A549 (cell line): Measurements from ENCODE around the gene SCNN1A. TPM values are rescaled to one million over a fixed set of nuclear protein-coding genes. Genes with fewer than 3 reads are reported as not detected.
A peak's percentile ranks its signal among the peaks of the same experiment; 100 is the strongest.

Experiments
- ATAC-seq, 2 experiments: fragments of 200-7000 bp in 1 of 2; fragments of >200 bp in 1 of 2; cut with Nextera tagmentation in 1 of 2; cut with Tn5 transposase in 1 of 2; 3 replicates each; pipeline versions ENCODE4 v1.8.0 to v1.9.1; 2018 to 2020; ENCODE audit warnings: mild to moderate bottlenecking in 1 of 2, moderate library complexity in 1 of 2
- CTCF ChIA-PET: fragments of 300-600 bp; sonication (Branson Sonifier 250); formaldehyde crosslinking; extraction: SDS; loops from one replicate; lab custom pipeline; 2021; ENCODE audit warnings: antibody characterized with exemption, inconsistent platforms; lab: Yijun Ruan, JAX
- POLR2A ChIA-PET: fragments of 350-600 bp; formaldehyde crosslinking; extraction: SDS; loops from one replicate; lab custom pipeline; 2021; ENCODE audit warnings: antibody characterized with exemption, inconsistent platforms; lab: Yijun Ruan, JAX
- DNase-seq, 2 experiments: peaks; one replicate each; pipeline versions ENCODE4 v3.0.0 to v3.0.0-alpha.2; 2011 to 2016; ENCODE audit warnings: low read depth in 1 of 2, low spot score in 1 of 2
- FAIRE-seq: peaks from 2 replicates; lab custom pipeline; 2011; peaks lifted over from hg19 to GRCh38; lab: Jason Lieb, UNC
- H3K27ac ChIP-seq, 2 experiments: fragments of >200 bp; sonication (Bioruptor Twin); formaldehyde crosslinking; 3 replicates each; pipeline ENCODE4 v1.5.1; 2016 to 2017
- H3K4me1 ChIP-seq: fragments of >200 bp; sonication (Bioruptor Twin); formaldehyde crosslinking; 3 replicates; pipeline ENCODE4 v1.6.1; 2016
- H3K4me2 ChIP-seq: fragments of >200 bp; sonication (Bioruptor Twin); formaldehyde crosslinking; 3 replicates; pipeline ENCODE4 v1.6.1; 2016
- H3K4me3 ChIP-seq: fragments of >200 bp; sonication (Bioruptor Twin); formaldehyde crosslinking; 3 replicates; pipeline ENCODE4 v1.5.1; 2016
- H3K9me3 ChIP-seq: fragments of >200 bp; sonication (Bioruptor Twin); formaldehyde crosslinking; 3 replicates; pipeline ENCODE4 v1.6.1; 2016
- BHLHE40 ChIP-seq: IDR thresholded peaks from 2 replicates; pipeline ENCODE4 v1.6.1; 2012; ENCODE audit warnings: low read depth, low read length, inconsistent platforms
- CBX2 ChIP-seq: fragments of 200-600 bp; sonication (generic); IDR thresholded peaks from 2 replicates; pipeline ENCODE4 v1.6.1; 2016; ENCODE audit warnings: low read depth, mild to moderate bottlenecking, borderline replicate concordance
- CBX8 ChIP-seq: fragments of 200-600 bp; sonication (generic); IDR thresholded peaks from 2 replicates; pipeline ENCODE4 v1.6.1; 2016
- CHD2 ChIP-seq: fragments of 150-350 bp; IDR thresholded peaks from 2 replicates; pipeline ENCODE4 v1.6.1; 2014; ENCODE audit warnings: low read length; ENCODE audit not compliant: partially characterized antibody
- E2F6 ChIP-seq: IDR thresholded peaks from 2 replicates; pipeline ENCODE4 v1.6.1; 2012; ENCODE audit warnings: low read depth, borderline replicate concordance
- EHF ChIP-seq: fragments of 250-450 bp; sonication (Bioruptor Pico); IDR thresholded peaks from 2 replicates; pipeline ENCODE4 v1.5.0; 2020; ENCODE audit warnings: mild to moderate bottlenecking
- HEYL ChIP-seq: fragments of 250-450 bp; sonication (Bioruptor Pico); IDR thresholded peaks from 2 replicates; pipeline ENCODE4 v1.8.0; 2021; ENCODE audit warnings: mild to moderate bottlenecking, moderate library complexity
- HOXB13 ChIP-seq: fragments of 250-450 bp; sonication (Bioruptor Pico); IDR thresholded peaks from 2 replicates; pipeline ENCODE4 v1.5.0; 2020; ENCODE audit warnings: low read depth, mild to moderate bottlenecking, moderate library complexity
- KDM1A ChIP-seq: fragments of 200-600 bp; sonication (generic); IDR thresholded peaks from 2 replicates; pipeline ENCODE4 v1.6.1; 2016; ENCODE audit warnings: low read depth, mild to moderate bottlenecking
- NFE2L2 ChIP-seq: fragments of 150-350 bp; conservative IDR thresholded peaks from 2 replicates; pipeline ENCODE4 v1.6.1; 2014; ENCODE audit warnings: low read length
- NPAS2 ChIP-seq: fragments of 250-450 bp; sonication (Bioruptor Pico); IDR thresholded peaks from 2 replicates; pipeline ENCODE4 v1.8.0; 2022; ENCODE audit warnings: mild to moderate bottlenecking, moderate library complexity, borderline replicate concordance
- PHF8 ChIP-seq: fragments of 200-600 bp; sonication (generic); IDR thresholded peaks from 2 replicates; pipeline ENCODE4 v1.6.1; 2016; ENCODE audit warnings: low read depth, mild to moderate bottlenecking, antibody characterized with exemption, moderate library complexity, borderline replicate concordance
- POLR2A ChIP-seq: IDR thresholded peaks from 2 replicates; pipeline ENCODE4 v1.6.1; 2012; ENCODE audit warnings: mild to moderate bottlenecking, low read length
- POLR2AphosphoS2 ChIP-seq: conservative IDR thresholded peaks from 2 replicates; pipeline ENCODE4 v1.6.1; 2012; ENCODE audit warnings: low read length, improper control_type of control experiment, inconsistent platforms
- RAD21 ChIP-seq, 2 experiments: fragments of >200 bp in 1 of 2; sonication (Bioruptor Twin) in 1 of 2; formaldehyde crosslinking in 1 of 2; IDR thresholded peaks in 1 of 2; conservative IDR thresholded peaks in 1 of 2; 2 replicates in 1 of 2; 3 replicates in 1 of 2; pipeline ENCODE4 v1.6.1; 2012 to 2018; ENCODE audit warnings: inconsistent platforms in 1 of 2
- ZC3H11A ChIP-seq: fragments of 450-650 bp; IDR thresholded peaks from 2 replicates; pipeline ENCODE4 v1.6.1; 2014; ENCODE audit warnings: antibody characterized with exemption, mild to moderate bottlenecking
- ZSCAN20 ChIP-seq: fragments of 250-450 bp; sonication (Bioruptor Pico); IDR thresholded peaks from 2 replicates; pipeline ENCODE4 v1.8.0; 2022; ENCODE audit warnings: mild to moderate bottlenecking, moderate library complexity
- WGBS: methylation state at CpG from one replicate; pipeline ENCODE4 v1.1.6; 2017; ENCODE audit errors: missing lambda C conversion rate; 5-methylcytosine and 5-hydroxymethylcytosine counted together
- polyA plus RNA-seq, 4 experiments: library from polyadenylated mRNA; depleted of rRNA in 3 of 4; stranded (reverse); fragments of >200 nt; fragmentation: RNase III in 1 of 4; extraction: RNeasy Plus Mini Kit Qiagen cat#74134 plus additional on column Dnase treatment in 1 of 4; gene quantifications; 2 replicates in 3 of 4; 3 replicates in 1 of 4; pipeline ENCODE4 v1.2.3, GENCODE V29; 2011 to 2017
- TF ChIP-seq, protein P1 (sequence below): IDR thresholded peaks from 2 replicates; pipeline ENCODE4 v1.6.1; 2012
- TF ChIP-seq, protein P2 (sequence below): fragments of >200 bp; sonication (Bioruptor Twin); formaldehyde crosslinking; IDR thresholded peaks from 2 replicates; pipeline ENCODE4 v1.6.1; 2016
- TF ChIP-seq, protein P3 (sequence below): fragments of 450-650 bp; IDR thresholded peaks from 2 replicates; pipeline ENCODE4 v1.6.1; 2014; ENCODE audit warnings: antibody characterized with exemption
- TF ChIP-seq, protein P4 (sequence below): fragments of >200 bp; sonication (Bioruptor Twin); formaldehyde crosslinking; IDR thresholded peaks from 3 replicates; pipeline ENCODE4 v1.6.1; 2016

SCNN1A gene
- polyA plus RNA-seq, 2 of the 4 experiments (the other 2 are of a cell fraction) = 6.0 to 7.0 TPM

DNA sequence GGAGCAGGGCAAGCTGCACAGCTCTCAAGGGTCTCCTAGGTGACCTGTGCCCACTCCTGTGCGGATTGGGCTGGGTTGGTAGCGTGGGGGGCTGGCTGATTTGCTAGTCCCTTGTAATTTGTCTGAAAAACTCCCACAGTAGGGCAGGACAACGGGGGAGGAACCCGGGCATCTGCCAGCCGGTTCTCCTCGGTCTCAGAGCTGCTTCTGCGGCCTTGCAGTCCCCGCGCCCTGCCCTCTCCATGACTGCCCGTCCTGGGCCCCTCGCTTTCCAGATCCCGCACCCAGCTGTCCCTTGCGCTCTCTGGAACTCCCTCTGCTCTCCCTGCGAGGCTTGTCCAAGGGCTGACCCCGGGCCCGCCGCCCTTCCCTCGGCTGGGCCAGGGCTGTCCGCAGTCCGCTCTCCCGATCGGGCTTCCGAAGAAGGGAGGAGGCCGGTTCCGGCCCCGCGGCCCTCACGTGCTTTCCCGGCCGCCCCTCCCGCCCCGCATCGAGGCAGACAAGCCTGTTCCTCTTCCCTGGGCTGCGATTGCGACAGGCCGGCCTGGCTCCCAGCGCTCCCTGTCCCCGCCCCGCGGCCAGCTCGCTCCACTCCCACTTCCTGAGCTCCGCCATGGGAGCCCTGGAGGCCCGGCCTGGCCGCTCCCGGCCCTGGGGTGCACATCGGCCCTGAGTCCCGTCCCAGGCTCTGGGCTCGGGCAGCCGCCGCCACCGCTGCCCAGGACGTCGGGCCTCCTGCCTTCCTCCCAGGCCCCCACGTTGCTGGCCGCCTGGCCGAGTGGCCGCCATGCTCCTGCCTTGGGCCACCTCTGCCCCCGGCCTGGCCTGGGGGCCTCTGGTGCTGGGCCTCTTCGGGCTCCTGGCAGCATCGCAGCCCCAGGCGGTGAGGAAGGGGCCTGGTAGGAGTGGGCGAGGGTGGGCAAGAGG is 8.5 kb upstream of the SCNN1A start, which contains the start of gene LTBR (continued):
- TF ChIP-seq NFE2L2 = no peak
- TF ChIP-seq, protein P1, sequence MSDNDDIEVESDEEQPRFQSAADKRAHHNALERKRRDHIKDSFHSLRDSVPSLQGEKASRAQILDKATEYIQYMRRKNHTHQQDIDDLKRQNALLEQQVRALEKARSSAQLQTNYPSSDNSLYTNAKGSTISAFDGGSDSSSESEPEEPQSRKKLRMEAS = peak; percentile 97
- no peak for TF ChIP-seq CBX8
- peak; percentile 93 for TF ChIP-seq E2F6
- TF ChIP-seq, all 56 proteins: peak for 18

GRCh38 chr12:6382982-6383381 is 7.6 kb upstream of the SCNN1A start:
- H3K4me3 ChIP-seq = peak overlapping the region; percentile 83; the same call in 2 of the 3 replicates
- H3K4me2 ChIP-seq = peak overlapping the region; percentile 98
- CTCF ChIA-PET = interaction anchor here (0.9 to 7.0 kb wide), 10 partner anchors 8 to 83 kb away, joined by 4 to 51 read pairs (median 12); partner anchors contain the start of gene SCNN1A
- DNase-seq (no peak), ATAC-seq (no peak), FAIRE-seq (no peak)
- peaks cover 43% of the 10 kb centered on the region for H3K4me1 ChIP-seq
- H3K27ac ChIP-seq = peak overlapping the region; percentile 99 to 100
- TF ChIP-seq BHLHE40 = no peak
- no peak for TF ChIP-seq POLR2A
- TF ChIP-seq NPAS2 = no peak
- TF ChIP-seq EHF (CRISPR knock-in tag) = no peak
- TF ChIP-seq ZC3H11A = no peak
- TF ChIP-seq KDM1A = no peak
- POLR2A ChIA-PET = interaction anchor here (1.3 to 2.9 kb wide), 8 partner anchors 9 to 60 kb away, joined by 4 to 38 read pairs (median 12); partner anchors contain the start of gene SCNN1A
- 91% methylated on average over 6 of the region's 6 CpGs for WGBS
- H3K9me3 ChIP-seq = no peaks in the 10 kb centered on the region

- H3K4me1 ChIP-seq = peaks cover 43% of the 10 kb centered on the region
- 89% methylated on average over 7 of the region's 7 CpGs for WGBS
- TF ChIP-seq, protein P2, sequence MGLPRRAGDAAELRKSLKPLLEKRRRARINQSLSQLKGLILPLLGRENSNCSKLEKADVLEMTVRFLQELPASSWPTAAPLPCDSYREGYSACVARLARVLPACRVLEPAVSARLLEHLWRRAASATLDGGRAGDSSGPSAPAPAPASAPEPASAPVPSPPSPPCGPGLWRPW = no peak
- TF ChIP-seq RAD21 (conservative IDR thresholded peaks at IDR 0.05 in 1 of 2, IDR thresholded peaks at IDR 0.05 in 1 of 2) (no peak), POLR2AphosphoS2 (no peak), HEYL (no peak), NFE2L2 (no peak), CHD2 (no peak), ZSCAN20 (no peak), PHF8 (no peak), HOXB13 (no peak), POLR2A (no peak), CBX2 (no peak)
- TF ChIP-seq, protein P3, sequence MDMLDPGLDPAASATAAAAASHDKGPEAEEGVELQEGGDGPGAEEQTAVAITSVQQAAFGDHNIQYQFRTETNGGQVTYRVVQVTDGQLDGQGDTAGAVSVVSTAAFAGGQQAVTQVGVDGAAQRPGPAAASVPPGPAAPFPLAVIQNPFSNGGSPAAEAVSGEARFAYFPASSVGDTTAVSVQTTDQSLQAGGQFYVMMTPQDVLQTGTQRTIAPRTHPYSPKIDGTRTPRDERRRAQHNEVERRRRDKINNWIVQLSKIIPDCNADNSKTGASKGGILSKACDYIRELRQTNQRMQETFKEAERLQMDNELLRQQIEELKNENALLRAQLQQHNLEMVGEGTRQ = no peak
- TF ChIP-seq, protein P4, sequence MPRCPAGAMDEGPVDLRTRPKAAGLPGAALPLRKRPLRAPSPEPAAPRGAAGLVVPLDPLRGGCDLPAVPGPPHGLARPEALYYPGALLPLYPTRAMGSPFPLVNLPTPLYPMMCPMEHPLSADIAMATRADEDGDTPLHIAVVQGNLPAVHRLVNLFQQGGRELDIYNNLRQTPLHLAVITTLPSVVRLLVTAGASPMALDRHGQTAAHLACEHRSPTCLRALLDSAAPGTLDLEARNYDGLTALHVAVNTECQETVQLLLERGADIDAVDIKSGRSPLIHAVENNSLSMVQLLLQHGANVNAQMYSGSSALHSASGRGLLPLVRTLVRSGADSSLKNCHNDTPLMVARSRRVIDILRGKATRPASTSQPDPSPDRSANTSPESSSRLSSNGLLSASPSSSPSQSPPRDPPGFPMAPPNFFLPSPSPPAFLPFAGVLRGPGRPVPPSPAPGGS = no peak
- ChIA-PET POLR2A (interaction anchor here (2.7 to 2.9 kb wide), 2 partner anchors 11 to 45 kb away, joined by 12 to 38 read pairs; no protein-coding TSS in a partner anchor), CTCF (interaction anchor here (1.7 to 7.0 kb wide), 4 partner anchors 26 to 59 kb away, joined by 3 to 51 read pairs (median 8); partner anchors contain the start of gene TNFRSF1A)
- H3K27ac ChIP-seq = peak overlapping the region; percentile 99 to 100
- no peak overlapping the region for H3K4me2 ChIP-seq
- FAIRE-seq = no peak
- no peak for DNase-seq
- ATAC-seq = no peak
- H3K4me3 ChIP-seq = no peak overlapping the region
- no peaks in the 10 kb centered on the region for H3K9me3 ChIP-seq
Observed at GRCh38 chr12:6382371-6382770, 7.0 kb upstream of the SCNN1A start.
